Caco-2 (cell line): ENCODE measurements around the gene DENND1A. TPM values are rescaled to one million over a fixed set of nuclear protein-coding genes. Genes with fewer than 3 reads are reported as not detected.
A peak's percentile ranks its signal among the peaks of the same experiment; 100 is the strongest.

ENCODE experiments used
- BruUV-seq: library from RNA; stranded (reverse); fragments of 400-500 nt; replicated peaks from 2 replicates; lab custom pipeline; 2021; lab: Mats Ljungman, UMichigan
- CTCF ChIA-PET: fragments of 300-600 bp; sonication (Branson Sonifier 250); formaldehyde crosslinking; loops from one replicate; lab custom pipeline; 2022; ENCODE audit warnings: antibody characterized with exemption; lab: Charles Lee
- POLR2A ChIA-PET: fragments of 300-600 bp; sonication (Branson Sonifier 250); formaldehyde crosslinking; loops from one replicate; lab custom pipeline; 2022; ENCODE audit warnings: antibody characterized with exemption; lab: Charles Lee
- DNase-seq, 2 experiments: peaks; one replicate each; pipeline versions ENCODE4 v3.0.0 to v3.0.0-alpha.2; 2020 to 2022
- H3K27me3 ChIP-seq: replicated peaks from 2 replicates; pipeline ENCODE4 v1.6.0; 2011; ENCODE audit warnings: low read length; ENCODE audit not compliant: control insufficient read depth, insufficient read depth
- H3K36me3 ChIP-seq: 2 replicates; pipeline ENCODE4 v1.5.1; 2011; ENCODE audit warnings: low read length; ENCODE audit not compliant: control insufficient read depth, insufficient read depth
- H3K4me1 ChIP-seq: fragments of 250-450 bp; sonication (Bioruptor Pico); 2 replicates; pipeline ENCODE4 v1.5.1; 2020; ENCODE audit warnings: mild to moderate bottlenecking
- H3K4me3 ChIP-seq: 2 replicates; pipeline ENCODE4 v1.5.1; 2011; ENCODE audit warnings: low read depth, mild to moderate bottlenecking, control low read depth, low read length
- H3K9me3 ChIP-seq: fragments of 250-450 bp; sonication (Bioruptor Pico); 2 replicates; pipeline ENCODE4 v1.5.1; 2020; ENCODE audit warnings: mild to moderate bottlenecking, moderate library complexity
- H3K27ac Mint-ChIP-seq: one replicate; pipeline ENCODE4 v1.8.0; 2022; ENCODE audit warnings: mixed read lengths; ENCODE audit not compliant: unreplicated experiment
- H3K27me3 Mint-ChIP-seq: one replicate; pipeline ENCODE4 v1.8.0; 2022; ENCODE audit warnings: mixed read lengths; ENCODE audit not compliant: insufficient read depth, unreplicated experiment
- H3K36me3 Mint-ChIP-seq: one replicate; pipeline ENCODE4 v1.8.0; 2022; ENCODE audit warnings: mild to moderate bottlenecking, mixed read lengths; ENCODE audit not compliant: insufficient read depth, unreplicated experiment
- H3K4me1 Mint-ChIP-seq: one replicate; pipeline ENCODE4 v1.8.0; 2022; ENCODE audit warnings: low read depth, mixed read lengths; ENCODE audit not compliant: unreplicated experiment
- H3K4me3 Mint-ChIP-seq: one replicate; pipeline ENCODE4 v1.8.0; 2022; ENCODE audit warnings: mild to moderate bottlenecking, moderate library complexity, mixed read lengths; ENCODE audit not compliant: unreplicated experiment
- H3K9me3 Mint-ChIP-seq: one replicate; pipeline ENCODE4 v1.8.0; 2022; ENCODE audit warnings: mixed read lengths; ENCODE audit not compliant: unreplicated experiment
- intact Hi-C: fragments of 100-400 bp; cut with micrococcal nuclease; formaldehyde crosslinking; loops from one replicate; pipeline ENCODE4 v1.10.0; 2022; ENCODE audit not compliant: unreplicated experiment
- total RNA-seq: library from RNA; stranded (reverse); gene quantifications from 2 replicates; pipeline ENCODE4 v1.2.3, GENCODE V29; 2022
- TF ChIP-seq, protein P1 (sequence below), 2 experiments: fragments of 200-600 bp in 1 of 2; IDR thresholded peaks; 1 replicate in 1 of 2; 2 replicates in 1 of 2; pipeline versions ENCODE4 v1.5.1 to v1.8.0; 2011 to 2022; ENCODE audit warnings: antibody characterized with exemption in 1 of 2, control low read depth in 1 of 2, inconsistent platforms in 1 of 2, low read depth in 1 of 2, low read length in 1 of 2, mild to moderate bottlenecking in 1 of 2, moderate library complexity in 1 of 2; ENCODE audit not compliant: insufficient read depth in 1 of 2, severe bottlenecking in 1 of 2, unreplicated experiment in 1 of 2

Gene DENND1A
- total RNA-seq, 1 experiment from 2014 or later: 41.6 TPM

DNA sequence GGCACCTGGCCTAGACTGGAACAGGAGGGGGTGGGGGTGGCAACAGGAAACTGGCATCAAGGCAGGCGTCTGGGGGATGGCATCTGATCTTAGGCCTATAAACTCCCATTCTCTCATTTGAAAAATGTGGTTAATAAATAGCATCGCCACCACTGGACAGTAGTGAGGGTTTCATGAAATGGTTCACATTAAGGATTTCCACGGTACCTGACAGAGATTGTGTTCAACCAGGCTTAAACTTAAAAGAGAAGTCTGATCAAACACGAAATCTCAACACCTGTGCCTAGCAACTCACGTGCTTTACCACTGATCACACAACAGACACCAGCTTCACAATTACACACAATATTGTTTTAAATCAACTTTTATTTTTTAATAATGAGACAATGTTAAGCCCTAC lies 3.0 kb downstream of the DENND1A start:
- ChIA-PET CTCF (no interaction called here), POLR2A (interaction anchor here (0.6 kb wide), 2 partner anchors 11 to 295 kb away, joined by 3 to 5 read pairs; no protein-coding TSS in a partner anchor)
- intact Hi-C loops: loop anchor here (5.0 kb wide), 1 partner anchor 65 kb away; no protein-coding TSS in a partner anchor
- no peak overlapping the region for H3K4me3 Mint-ChIP-seq
- no TSS peak for BruUV-seq
- no peak overlapping the region for H3K4me3 ChIP-seq
- H3K4me1 ChIP-seq: peaks cover 65% of the 10 kb centered on the region
- H3K36me3 Mint-ChIP-seq: peaks cover 28% of the 10 kb centered on the region
- H3K4me1 Mint-ChIP-seq: peaks cover 49% of the 10 kb centered on the region
- H3K27me3 Mint-ChIP-seq: no peaks in the 10 kb centered on the region
- no peaks in the 10 kb centered on the region for H3K36me3 ChIP-seq
- DNase-seq: no peak
- no peaks in the 10 kb centered on the region; the same call in 1 of the 2 replicates for H3K9me3 ChIP-seq
- no peaks in the 10 kb centered on the region for H3K27me3 ChIP-seq
- H3K27ac Mint-ChIP-seq: no peak overlapping the region
- TF ChIP-seq, protein P1, sequence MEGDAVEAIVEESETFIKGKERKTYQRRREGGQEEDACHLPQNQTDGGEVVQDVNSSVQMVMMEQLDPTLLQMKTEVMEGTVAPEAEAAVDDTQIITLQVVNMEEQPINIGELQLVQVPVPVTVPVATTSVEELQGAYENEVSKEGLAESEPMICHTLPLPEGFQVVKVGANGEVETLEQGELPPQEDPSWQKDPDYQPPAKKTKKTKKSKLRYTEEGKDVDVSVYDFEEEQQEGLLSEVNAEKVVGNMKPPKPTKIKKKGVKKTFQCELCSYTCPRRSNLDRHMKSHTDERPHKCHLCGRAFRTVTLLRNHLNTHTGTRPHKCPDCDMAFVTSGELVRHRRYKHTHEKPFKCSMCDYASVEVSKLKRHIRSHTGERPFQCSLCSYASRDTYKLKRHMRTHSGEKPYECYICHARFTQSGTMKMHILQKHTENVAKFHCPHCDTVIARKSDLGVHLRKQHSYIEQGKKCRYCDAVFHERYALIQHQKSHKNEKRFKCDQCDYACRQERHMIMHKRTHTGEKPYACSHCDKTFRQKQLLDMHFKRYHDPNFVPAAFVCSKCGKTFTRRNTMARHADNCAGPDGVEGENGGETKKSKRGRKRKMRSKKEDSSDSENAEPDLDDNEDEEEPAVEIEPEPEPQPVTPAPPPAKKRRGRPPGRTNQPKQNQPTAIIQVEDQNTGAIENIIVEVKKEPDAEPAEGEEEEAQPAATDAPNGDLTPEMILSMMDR (IDR thresholded peaks at IDR 0.05; ENCODE audit: insufficient read depth in 1 of 2, low read depth in 1 of 2, low read length in 1 of 2, severe bottlenecking in 1 of 2, unreplicated experiment in 1 of 2): no peak
- H3K9me3 Mint-ChIP-seq: peaks cover 8% of the 10 kb centered on the region

DNA sequence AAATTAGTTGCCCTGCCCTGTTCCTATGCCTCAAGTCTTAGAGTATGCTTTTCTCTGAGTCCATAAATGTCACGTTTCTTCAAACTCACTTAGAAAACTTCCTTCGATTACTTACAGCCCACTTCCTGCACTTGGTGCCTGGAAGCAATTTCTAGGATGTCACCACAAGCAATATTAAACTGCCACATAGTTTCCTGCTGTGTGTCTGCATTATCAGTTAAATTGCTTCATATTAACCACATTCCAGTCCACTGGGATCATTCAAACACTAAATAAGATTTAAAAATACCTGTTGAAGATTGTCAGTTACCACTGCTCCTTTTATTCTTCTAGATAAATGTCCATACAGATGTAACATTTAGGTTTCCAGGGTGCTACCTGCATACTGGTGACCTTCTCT lies 4.1 kb downstream of the DENND1A start:
- no peaks in the 10 kb centered on the region for H3K36me3 ChIP-seq
- H3K9me3 Mint-ChIP-seq: peaks cover 8% of the 10 kb centered on the region
- no peaks in the 10 kb centered on the region for H3K27me3 Mint-ChIP-seq
- no TSS peak for BruUV-seq
- H3K27ac Mint-ChIP-seq: no peak overlapping the region
- peaks cover 30% of the 10 kb centered on the region for H3K36me3 Mint-ChIP-seq
- no peak overlapping the region for H3K4me3 ChIP-seq
- intact Hi-C loops: loop anchor here (5.0 kb wide), 1 partner anchor 64 kb away; no protein-coding TSS in a partner anchor
- no peaks in the 10 kb centered on the region; the same call in 1 of the 2 replicates for H3K9me3 ChIP-seq
- no peak overlapping the region for H3K4me3 Mint-ChIP-seq
- H3K4me1 Mint-ChIP-seq: peaks cover 61% of the 10 kb centered on the region
- DNase-seq: no peak
- CTCF ChIA-PET: no interaction called here
- POLR2A ChIA-PET: no interaction called here
- no peaks in the 10 kb centered on the region for H3K27me3 ChIP-seq
- H3K4me1 ChIP-seq: peaks cover 75% of the 10 kb centered on the region
- TF ChIP-seq, protein P1 (IDR thresholded peaks at IDR 0.05; ENCODE audit: insufficient read depth in 1 of 2, low read depth in 1 of 2, low read length in 1 of 2, severe bottlenecking in 1 of 2, unreplicated experiment in 1 of 2): no peak

DNA sequence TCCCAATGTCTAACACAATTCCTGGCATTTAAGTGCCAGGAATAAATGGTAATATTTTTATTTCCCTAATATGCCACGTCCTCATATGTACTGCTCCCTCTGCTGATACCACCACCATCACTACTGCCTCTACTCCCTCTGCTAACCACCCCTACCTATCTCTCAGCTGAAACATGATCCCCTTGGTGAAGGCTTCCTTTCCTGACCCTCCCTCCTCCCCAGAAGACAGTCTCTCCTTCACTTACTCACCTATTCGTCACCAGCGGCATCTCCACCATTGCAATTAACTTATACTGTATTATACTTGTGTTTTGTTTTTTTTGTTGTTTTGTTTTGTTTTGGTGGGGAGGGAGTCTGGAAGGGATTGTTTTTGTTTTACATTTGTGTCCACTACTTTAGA lies 4.8 kb downstream of the DENND1A start:
- H3K4me3 ChIP-seq: no peak overlapping the region
- POLR2A ChIA-PET: no interaction called here
- DNase-seq: no peak
- TF ChIP-seq, protein P1 (IDR thresholded peaks at IDR 0.05; ENCODE audit: insufficient read depth in 1 of 2, low read depth in 1 of 2, low read length in 1 of 2, severe bottlenecking in 1 of 2, unreplicated experiment in 1 of 2): no peak
- H3K4me1 ChIP-seq: peaks cover 70% of the 10 kb centered on the region
- no peaks in the 10 kb centered on the region; the same call in 1 of the 2 replicates for H3K9me3 ChIP-seq
- no peaks in the 10 kb centered on the region for H3K27me3 ChIP-seq
- no peaks in the 10 kb centered on the region for H3K36me3 ChIP-seq
- Mint-ChIP-seq H3K9me3 (peaks cover 8% of the 10 kb centered on the region), H3K4me1 (peaks cover 58% of the 10 kb centered on the region), H3K4me3 (no peak overlapping the region), H3K27ac (peak overlapping the region; percentile 3), H3K36me3 (peaks cover 34% of the 10 kb centered on the region), H3K27me3 (no peaks in the 10 kb centered on the region)
- intact Hi-C loops: loop anchor here (5.0 kb wide), 1 partner anchor 63 kb away; no protein-coding TSS in a partner anchor
- BruUV-seq: no TSS peak
- CTCF ChIA-PET: no interaction called here
